Measurements from ENCODE around the gene C5orf15. TPM values are rescaled to one million over a fixed set of nuclear protein-coding genes. Genes with fewer than 3 reads are reported as not detected.

C5orf15 gene
- total RNA-seq, 4 donors from 2014 or later = 53.7 to 76.3 (median 71.4) TPM

GRCh38 chr5:133918316-133918715, 50.1 kb downstream of the C5orf15 start:
- intact Hi-C loops (cut with DNase I) = no loop called here
- Histone ChIP-seq H3K4me3 (replicated peaks in 1 of 3) (no peak overlapping the region), H3K36me3 (no peaks in the 10 kb centered on the region), H3K9me3 (no peaks in the 10 kb centered on the region), H3K27me3 (no peaks in the 10 kb centered on the region), H3K27ac (no peak overlapping the region), H3K4me1 (no peaks in the 10 kb centered on the region)
- DNase-seq = no peak
- WGBS, 2 donors = 85 to 94% methylated on average over 10 of the region's 10 CpGs
- TF ChIP-seq POLR2A (IDR thresholded peaks at IDR 0.05) = no peak
- TF ChIP-seq, protein P1, sequence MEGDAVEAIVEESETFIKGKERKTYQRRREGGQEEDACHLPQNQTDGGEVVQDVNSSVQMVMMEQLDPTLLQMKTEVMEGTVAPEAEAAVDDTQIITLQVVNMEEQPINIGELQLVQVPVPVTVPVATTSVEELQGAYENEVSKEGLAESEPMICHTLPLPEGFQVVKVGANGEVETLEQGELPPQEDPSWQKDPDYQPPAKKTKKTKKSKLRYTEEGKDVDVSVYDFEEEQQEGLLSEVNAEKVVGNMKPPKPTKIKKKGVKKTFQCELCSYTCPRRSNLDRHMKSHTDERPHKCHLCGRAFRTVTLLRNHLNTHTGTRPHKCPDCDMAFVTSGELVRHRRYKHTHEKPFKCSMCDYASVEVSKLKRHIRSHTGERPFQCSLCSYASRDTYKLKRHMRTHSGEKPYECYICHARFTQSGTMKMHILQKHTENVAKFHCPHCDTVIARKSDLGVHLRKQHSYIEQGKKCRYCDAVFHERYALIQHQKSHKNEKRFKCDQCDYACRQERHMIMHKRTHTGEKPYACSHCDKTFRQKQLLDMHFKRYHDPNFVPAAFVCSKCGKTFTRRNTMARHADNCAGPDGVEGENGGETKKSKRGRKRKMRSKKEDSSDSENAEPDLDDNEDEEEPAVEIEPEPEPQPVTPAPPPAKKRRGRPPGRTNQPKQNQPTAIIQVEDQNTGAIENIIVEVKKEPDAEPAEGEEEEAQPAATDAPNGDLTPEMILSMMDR (IDR thresholded peaks at IDR 0.05) = no peak

DNA sequence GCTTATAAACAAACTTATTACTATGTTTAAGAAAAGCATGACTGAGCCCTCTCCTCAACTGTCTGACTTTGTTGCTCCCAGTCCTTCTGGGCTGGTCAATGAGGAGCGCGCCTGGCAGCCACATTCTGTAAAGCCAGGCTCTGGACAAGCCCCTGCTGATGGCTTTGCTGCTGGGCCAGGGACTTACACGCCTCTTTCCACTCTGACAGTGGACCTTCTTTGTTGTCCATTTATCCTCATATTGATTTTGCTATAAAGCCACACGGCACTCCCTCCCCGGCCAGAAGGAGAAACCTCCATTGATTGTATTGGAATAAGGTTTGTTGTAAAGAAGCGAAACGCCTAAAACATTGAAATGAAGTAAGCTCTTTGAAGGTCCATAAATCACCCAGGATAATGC, 50.6 kb downstream of the C5orf15 start:
- Histone ChIP-seq H3K4me3 (replicated peaks in 1 of 3) (no peak overlapping the region), H3K36me3 (no peaks in the 10 kb centered on the region)
- intact Hi-C loops (cut with DNase I) = no loop called here

GRCh38 chr5:133916914-133917313, 51.5 kb downstream of the C5orf15 start:
- no peak for DNase-seq
- Histone ChIP-seq H3K27me3 (no peaks in the 10 kb centered on the region), H3K4me1 (no peaks in the 10 kb centered on the region), H3K4me3 (replicated peaks in 1 of 3) (no peak overlapping the region), H3K9me3 (no peaks in the 10 kb centered on the region), H3K36me3 (no peaks in the 10 kb centered on the region), H3K27ac (no peak overlapping the region)
- TF ChIP-seq POLR2A (IDR thresholded peaks at IDR 0.05) = no peak
- TF ChIP-seq, protein P1 (IDR thresholded peaks at IDR 0.05) = no peak
- intact Hi-C loops (cut with DNase I) = no loop called here
- WGBS, 2 donors = 90 to 94% methylated on average over 6 of the region's 6 CpGs

More for the DNA sequence above, 50.6 kb downstream of the C5orf15 start:
- H3K9me3 ChIP-seq = no peaks in the 10 kb centered on the region
- no peak for DNase-seq
- H3K27ac ChIP-seq = no peak overlapping the region
- 90 to 93% methylated on average over 7 of the region's 7 CpGs for WGBS, 2 donors
- TF ChIP-seq, protein P1 (IDR thresholded peaks at IDR 0.05) = no peak
- no peak for TF ChIP-seq POLR2A (IDR thresholded peaks at IDR 0.05)
- no peaks in the 10 kb centered on the region for H3K27me3 ChIP-seq
- no peaks in the 10 kb centered on the region for H3K4me1 ChIP-seq

GRCh38 chr5:133916479-133916878, 51.9 kb downstream of the C5orf15 start:
- 87 to 88% methylated on average over 1 of the region's 1 CpG for WGBS, 2 donors
- Histone ChIP-seq H3K4me1 (no peaks in the 10 kb centered on the region), H3K4me3 (replicated peaks in 1 of 3) (no peak overlapping the region), H3K36me3 (no peaks in the 10 kb centered on the region), H3K27me3 (no peaks in the 10 kb centered on the region), H3K9me3 (no peaks in the 10 kb centered on the region), H3K27ac (no peak overlapping the region)
- intact Hi-C loops (cut with DNase I) = no loop called here
- DNase-seq = no peak
- TF ChIP-seq, protein P1 (IDR thresholded peaks at IDR 0.05) = no peak
- TF ChIP-seq POLR2A (IDR thresholded peaks at IDR 0.05) = no peak

DNA sequence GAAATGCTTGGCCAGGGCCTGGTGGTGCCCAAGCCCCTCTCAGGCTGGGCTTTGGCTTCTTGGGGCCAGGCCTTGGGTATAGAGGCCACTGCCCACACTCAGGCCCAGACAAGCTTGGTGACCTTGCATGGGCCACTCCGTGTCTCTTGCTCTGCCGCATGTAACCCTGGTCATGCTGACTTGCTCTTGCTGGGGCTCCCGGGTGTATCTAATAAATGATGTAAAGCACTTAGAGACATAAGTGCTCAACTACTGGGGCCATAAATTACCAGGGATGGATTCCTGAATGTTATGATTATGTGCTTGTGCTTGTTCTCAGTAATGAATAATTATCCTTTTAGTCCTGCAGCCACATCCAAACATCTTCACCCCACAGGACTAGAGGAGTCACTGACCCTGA, 54.0 kb downstream of the C5orf15 start:
- H3K4me1 ChIP-seq = no peaks in the 10 kb centered on the region
- no peaks in the 10 kb centered on the region for H3K27me3 ChIP-seq
- WGBS, 2 donors = 78 to 97% methylated on average over 3 of the region's 3 CpGs
- no peak overlapping the region for H3K4me3 ChIP-seq (replicated peaks in 1 of 3)
- no peaks in the 10 kb centered on the region for H3K9me3 ChIP-seq
- no peak for TF ChIP-seq POLR2A (IDR thresholded peaks at IDR 0.05)
- TF ChIP-seq, protein P1 (IDR thresholded peaks at IDR 0.05) = no peak
- no peaks in the 10 kb centered on the region for H3K36me3 ChIP-seq
- intact Hi-C loops (cut with DNase I) = no loop called here
- H3K27ac ChIP-seq = no peak overlapping the region
- DNase-seq = no peak

Measured in thyroid gland (tissue), 4 donors.